Adrenal gland (tissue), 12 donors: Measurements from ENCODE around the gene PSMD8. TPM values are rescaled to one million over a fixed set of nuclear protein-coding genes. Genes with fewer than 3 reads are reported as not detected.

Experiments used
- DNase-seq, 7 donors: peaks; one replicate each; pipeline ENCODE4 v3.0.0-alpha.2; 2019 to 2020
- H3K27ac ChIP-seq, 5 donors: fragments of 200-600 bp; sonication (generic) in 4 of 5; 1 replicate in 3 of 5; 2 replicates in 2 of 5; pipeline versions ENCODE4 v1.5.1 to v1.8.0; 2016 to 2020; ENCODE audit warnings: mild to moderate bottlenecking in 1 of 5
- H3K27me3 ChIP-seq: fragments of 200-600 bp; 2 replicates; pipeline ENCODE4 v1.8.0; 2021
- H3K36me3 ChIP-seq, 2 donors: fragments of 200-600 bp; replicated peaks in 1 of 2; 1 replicate in 1 of 2; 2 replicates in 1 of 2; pipeline versions ENCODE4 v1.5.1 to v1.8.0; 2018 to 2022
- H3K4me1 ChIP-seq, 2 donors: fragments of 200-600 bp; replicated peaks in 1 of 2; 1 replicate in 1 of 2; 2 replicates in 1 of 2; pipeline versions ENCODE4 v1.5.1 to v1.8.0; 2018 to 2021
- H3K4me3 ChIP-seq, 4 donors: fragments of 200-600 bp; sonication (generic) in 3 of 4; one replicate each; pipeline ENCODE4 v1.5.1; 2016 to 2018
- H3K9me3 ChIP-seq, 3 donors: fragments of 200-600 bp; sonication (generic) in 1 of 3; replicated peaks in 1 of 3; 1 replicate in 2 of 3; 2 replicates in 1 of 3; pipeline versions ENCODE4 v1.5.1 to v1.8.0; 2016 to 2021
- POLR2A ChIP-seq, 2 donors: fragments of 450-650 bp; IDR thresholded peaks; one replicate each; pipeline ENCODE4 v1.6.1; 2017; ENCODE audit warnings: antibody characterized with exemption in 2 of 2, mild to moderate bottlenecking in 2 of 2, moderate library complexity in 1 of 2
- WGBS, 4 donors: extraction: QIAGEN DNeasy Blood & Tissue Kit in 2 of 4; methylation state at CpG; one replicate each; pipeline versions ENCODE4 v1.1.5 to v1.1.7; 2013 to 2017; 5-methylcytosine and 5-hydroxymethylcytosine counted together
- intact Hi-C, 2 donors: fragments of 100-400 bp; cut with DNase I; formaldehyde crosslinking; loops; one replicate each; pipeline versions ENCODE4 v1.14.1 to v1.15.0; 2022 to 2023
- polyA plus RNA-seq, 3 donors: library from polyadenylated mRNA; stranded (reverse); fragments of 200-250 nt in 2 of 3; fragments of 350-450 nt in 1 of 3; fragmentation: Illumina TruSeq in 1 of 3; extraction: RNeasy Lipid Tissue Mini Kit (QIAGEN cat#74804) in 1 of 3; gene quantifications; one replicate each; pipeline ENCODE4 v1.2.3, GENCODE V29; 2013 to 2014
- total RNA-seq, 9 donors: library from RNA; depleted of rRNA in 4 of 9; stranded (reverse); fragments of >200 nt in 4 of 9; fragments of 120-200 nt in 1 of 9; fragmentation: NEBNext Ultra II Directional in 1 of 9; extraction: Animal tissue kit (Norgen Biotek cat#: 25700) in 1 of 9; gene quantifications; one replicate each; pipeline versions ENCODE4 v1.1.0 to v1.2.4, GENCODE V29; 2013 to 2023
- TF ChIP-seq, protein P1 (sequence below), 6 experiments: fragments of 450-650 bp in 4 of 6; fragments of 200-600 bp in 2 of 6; sonication (generic) in 1 of 6; IDR thresholded peaks; 1 replicate in 5 of 6; 2 replicates in 1 of 6; pipeline versions ENCODE4 v1.5.1 to v1.8.0; 2016 to 2021; ENCODE audit warnings: antibody characterized with exemption in 6 of 6, mild to moderate bottlenecking in 2 of 6, moderate library complexity in 1 of 6
- donor health status: healthy with polysubstance abuse.
- donor health status: Bipolar disorder and iron deficiency.
- donor health status: DM: yes; HTN: yes; CAD: no.
- donor health status: DM: no; HTN: no; CAD: no.
- donor health status: DM: no; HTN: no; CAD: no.
- donor health status: DM: yes; HTN: yes; CAD: no.

Gene PSMD8
- total and polyA plus RNA-seq, 12 donors: 53.1 to 330 (median 205) TPM

DNA sequence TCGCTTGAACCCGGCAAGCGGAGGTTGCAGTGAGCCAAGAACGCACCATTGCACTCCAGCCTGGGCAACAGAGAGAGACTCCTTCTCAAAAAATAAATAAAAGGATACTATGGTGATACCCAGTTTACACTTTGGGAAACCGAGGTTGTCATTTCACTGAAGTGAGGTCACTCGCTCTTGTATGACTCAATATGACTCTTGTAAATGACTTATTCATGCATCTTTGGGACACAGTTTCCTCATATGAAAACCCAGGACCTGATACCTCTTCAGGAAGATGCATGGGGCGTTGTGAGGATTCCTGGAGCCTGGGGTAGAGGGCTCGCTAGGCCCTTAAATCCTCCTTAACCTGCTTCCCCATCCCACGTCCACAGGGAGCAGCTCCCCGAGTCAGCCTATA is 4.5 kb downstream of the PSMD8 start:
- Histone ChIP-seq H3K9me3 (no peaks in the 10 kb centered on the region), H3K36me3 (peaks cover 0 to 55% of the 10 kb centered on the region in 2 donors), H3K4me1 (peaks cover 13 to 21% of the 10 kb centered on the region in 2 donors), H3K4me3 (no peak overlapping the region), H3K27me3 (no peaks in the 10 kb centered on the region), H3K27ac (no peak overlapping the region)
- TF ChIP-seq, protein P1, sequence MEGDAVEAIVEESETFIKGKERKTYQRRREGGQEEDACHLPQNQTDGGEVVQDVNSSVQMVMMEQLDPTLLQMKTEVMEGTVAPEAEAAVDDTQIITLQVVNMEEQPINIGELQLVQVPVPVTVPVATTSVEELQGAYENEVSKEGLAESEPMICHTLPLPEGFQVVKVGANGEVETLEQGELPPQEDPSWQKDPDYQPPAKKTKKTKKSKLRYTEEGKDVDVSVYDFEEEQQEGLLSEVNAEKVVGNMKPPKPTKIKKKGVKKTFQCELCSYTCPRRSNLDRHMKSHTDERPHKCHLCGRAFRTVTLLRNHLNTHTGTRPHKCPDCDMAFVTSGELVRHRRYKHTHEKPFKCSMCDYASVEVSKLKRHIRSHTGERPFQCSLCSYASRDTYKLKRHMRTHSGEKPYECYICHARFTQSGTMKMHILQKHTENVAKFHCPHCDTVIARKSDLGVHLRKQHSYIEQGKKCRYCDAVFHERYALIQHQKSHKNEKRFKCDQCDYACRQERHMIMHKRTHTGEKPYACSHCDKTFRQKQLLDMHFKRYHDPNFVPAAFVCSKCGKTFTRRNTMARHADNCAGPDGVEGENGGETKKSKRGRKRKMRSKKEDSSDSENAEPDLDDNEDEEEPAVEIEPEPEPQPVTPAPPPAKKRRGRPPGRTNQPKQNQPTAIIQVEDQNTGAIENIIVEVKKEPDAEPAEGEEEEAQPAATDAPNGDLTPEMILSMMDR (IDR thresholded peaks at IDR 0.05): no peak
- TF ChIP-seq POLR2A (IDR thresholded peaks at IDR 0.05): no peak
- intact Hi-C loops: no loop called here
- no peak for DNase-seq
- 92 to 97% (median 95%) methylated on average over 6 to 10 of the region's 10 CpGs for WGBS, 4 donors

DNA sequence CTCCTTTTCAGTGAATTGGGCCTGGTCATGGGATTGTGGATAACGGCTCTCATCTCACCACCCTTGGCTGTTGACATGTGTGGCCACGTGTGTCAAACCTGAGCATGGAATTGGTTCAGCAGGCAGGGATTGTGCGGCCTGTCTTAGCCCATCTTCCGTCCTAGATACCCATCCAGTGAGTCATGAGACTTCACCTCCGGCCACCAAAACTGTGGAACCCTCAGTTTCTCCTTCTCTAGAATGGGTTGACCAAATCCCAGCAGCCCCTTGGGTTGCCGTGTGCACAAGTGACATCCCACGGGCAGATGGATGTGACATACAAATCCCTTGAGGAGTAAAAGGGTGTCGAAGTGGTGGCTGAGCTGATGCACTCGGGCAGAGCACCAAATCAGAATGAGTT is 6.8 kb downstream of the PSMD8 start:
- Histone ChIP-seq H3K9me3 (no peaks in the 10 kb centered on the region), H3K4me3 (no peak overlapping the region), H3K4me1 (peaks cover 2 to 10% of the 10 kb centered on the region in 2 donors), H3K27ac (no peak overlapping the region), H3K27me3 (no peaks in the 10 kb centered on the region), H3K36me3 (peaks cover 0 to 57% of the 10 kb centered on the region in 2 donors)
- 90 to 96% (median 91%) methylated on average over 9 of the region's 9 CpGs for WGBS, 4 donors
- no peak for DNase-seq
- TF ChIP-seq POLR2A (IDR thresholded peaks at IDR 0.05): no peak
- TF ChIP-seq, protein P1 (IDR thresholded peaks at IDR 0.05): no peak
- intact Hi-C loops: no loop called here

DNA sequence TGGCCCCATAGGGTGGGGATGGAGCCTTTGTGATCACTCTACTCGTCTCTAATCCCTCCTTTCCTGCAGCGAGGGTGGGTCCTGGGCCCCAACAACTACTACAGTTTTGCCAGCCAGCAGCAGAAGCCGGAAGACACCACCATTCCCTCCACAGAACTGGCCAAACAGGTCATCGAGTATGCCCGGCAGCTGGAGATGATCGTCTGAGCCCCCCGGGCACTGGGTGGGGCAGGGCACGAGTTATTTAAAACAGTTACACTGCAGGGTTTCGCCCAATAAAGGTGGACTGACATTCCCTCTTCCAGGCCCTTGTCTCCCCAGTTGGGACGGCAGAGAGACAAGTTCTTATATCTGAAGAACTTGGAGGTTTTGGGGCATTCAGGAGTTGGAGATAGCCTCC is 8.8 kb downstream of the PSMD8 start:
- no peak overlapping the region for H3K27ac ChIP-seq
- TF ChIP-seq, protein P1 (IDR thresholded peaks at IDR 0.05): no peak
- TF ChIP-seq POLR2A (IDR thresholded peaks at IDR 0.05): no peak
- no peak for DNase-seq
- WGBS, 4 donors: 90 to 93% (median 92%) methylated on average over 7 to 10 of the region's 10 CpGs
- H3K27me3 ChIP-seq: no peaks in the 10 kb centered on the region
- intact Hi-C loops: no loop called here
- no peaks in the 10 kb centered on the region for H3K9me3 ChIP-seq
- peaks cover 0 to 51% of the 10 kb centered on the region in 2 donors for H3K36me3 ChIP-seq
- no peak overlapping the region for H3K4me3 ChIP-seq
- peaks cover 14 to 20% of the 10 kb centered on the region in 2 donors for H3K4me1 ChIP-seq

DNA sequence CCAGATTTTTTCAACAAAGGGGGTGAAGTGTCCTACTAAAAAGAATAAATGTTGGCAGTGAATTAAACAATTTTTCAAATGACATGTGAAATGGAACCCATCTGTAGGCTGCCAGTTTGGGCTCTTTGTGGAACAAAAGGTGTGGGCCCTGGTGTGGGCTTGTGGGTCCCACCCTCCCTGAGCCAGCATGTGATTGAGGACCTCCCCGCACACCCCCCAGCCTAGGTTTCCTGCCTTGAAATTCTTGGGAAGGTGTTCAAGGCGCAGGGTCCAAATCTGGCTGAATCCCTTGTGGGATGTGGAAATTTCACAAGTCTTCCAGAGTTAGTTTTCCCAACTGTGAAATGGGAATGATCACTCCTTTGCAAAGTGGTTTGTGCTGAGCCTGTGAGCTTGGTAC is 9.4 kb downstream of the PSMD8 start:
- Histone ChIP-seq H3K36me3 (peaks cover 0 to 49% of the 10 kb centered on the region in 2 donors), H3K27me3 (no peaks in the 10 kb centered on the region), H3K4me1 (peaks cover 14 to 24% of the 10 kb centered on the region in 2 donors), H3K4me3 (no peak overlapping the region), H3K9me3 (no peaks in the 10 kb centered on the region), H3K27ac (no peak overlapping the region)
- no peak for DNase-seq
- 94 to 100% (median 97%) methylated on average over 2 of the region's 2 CpGs for WGBS, 4 donors
- intact Hi-C loops: no loop called here
- TF ChIP-seq, protein P1 (IDR thresholded peaks at IDR 0.05): no peak
- no peak for TF ChIP-seq POLR2A (IDR thresholded peaks at IDR 0.05)
